Measurements from ENCODE around the gene FNIP2. TPM values are rescaled to one million over a fixed set of nuclear protein-coding genes. Genes with fewer than 3 reads are reported as not detected.
"Not testable (repeated sequence)": the region's sequence is repeated elsewhere in the genome, so short reads cannot be mapped to it uniquely, and the experiment has no call there.

Gene FNIP2
- total RNA-seq, 1 donor from 2014 or later = 24.2 TPM

DNA sequence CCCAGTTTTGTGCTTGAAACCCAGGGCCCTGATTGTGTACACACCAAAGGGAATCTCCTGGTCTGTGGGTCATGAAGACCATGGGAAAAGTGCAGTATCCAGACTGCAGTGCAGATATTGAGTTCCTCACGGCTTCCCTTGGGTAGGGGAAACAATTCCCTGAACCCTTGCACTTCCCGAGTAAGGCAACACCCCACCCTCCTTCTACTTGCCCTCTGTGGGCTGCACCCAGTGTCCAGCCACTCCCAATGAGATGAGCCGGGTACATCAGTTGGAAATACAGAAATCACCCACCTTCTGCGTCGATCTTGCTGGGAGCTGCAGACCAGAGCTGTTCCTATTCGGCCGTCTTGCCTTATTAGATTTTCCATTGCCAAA is 134.2 kb downstream of the FNIP2 start:
- DNase-seq (ENCODE audit: extremely low read depth, low read depth, low spot score) = no peak

DNA sequence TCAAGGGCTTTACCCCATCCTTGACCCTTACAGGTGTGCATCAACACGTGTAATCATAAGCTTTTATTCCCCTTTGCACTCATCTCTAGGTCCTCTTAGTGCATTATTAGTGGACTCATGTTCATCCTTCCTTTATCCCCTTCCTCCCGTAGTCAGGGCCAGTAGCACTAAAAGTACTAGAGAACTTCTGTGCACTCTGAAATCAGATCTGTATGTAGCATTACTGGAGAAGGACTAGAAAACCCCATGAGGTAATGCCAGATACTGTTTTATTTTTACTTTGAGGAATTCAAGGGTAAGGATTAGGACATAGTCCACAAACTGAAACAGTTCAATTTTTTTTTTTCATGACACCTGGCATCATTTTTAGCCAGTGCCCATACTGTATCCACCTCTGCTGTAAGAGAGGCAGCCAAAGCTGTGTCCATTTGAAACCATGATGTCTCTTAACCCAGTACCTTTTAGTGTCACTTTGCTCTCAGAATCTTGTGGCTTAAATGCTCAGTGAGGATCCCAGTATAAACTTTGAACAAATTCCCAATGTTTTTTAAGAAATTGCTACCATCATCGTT is 134.7 kb downstream of the FNIP2 start:
- DNase-seq (ENCODE audit: extremely low read depth, low read depth, low spot score) = no peak

DNA sequence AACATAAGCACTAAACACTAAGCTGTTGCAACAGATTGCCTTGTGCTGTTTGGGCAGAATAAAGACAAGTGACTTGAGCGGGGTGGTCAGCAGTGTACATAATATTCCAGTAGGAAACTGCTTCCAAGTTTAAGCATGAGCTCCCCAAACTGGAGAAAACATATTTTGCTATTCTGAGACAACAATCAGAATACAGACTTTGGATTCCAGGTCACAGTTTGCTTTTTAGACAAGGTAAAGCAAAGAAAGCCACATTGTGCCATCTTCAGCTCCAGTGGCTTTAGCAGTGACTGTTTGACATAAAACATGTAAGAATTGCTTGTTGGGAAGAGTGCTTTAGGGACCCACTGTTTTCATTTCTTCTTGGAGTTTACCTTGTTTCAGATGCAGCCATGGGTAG is 136.0 kb downstream of the FNIP2 start:
- DNase-seq (ENCODE audit: extremely low read depth, low read depth, low spot score) = no peak

- DNase-seq (ENCODE audit: extremely low read depth, low read depth, low spot score) = no peak
Observed at GRCh38 chr4:158906073-158906472, 137.2 kb downstream of the FNIP2 start.

GRCh38 chr4:158912390-158912789 is 143.6 kb downstream of the FNIP2 start:
- DNase-seq (ENCODE audit: extremely low read depth, low read depth, low spot score) = no peak

GRCh38 chr4:158912806-158913205 is 144.0 kb downstream of the FNIP2 start:
- DNase-seq (ENCODE audit: extremely low read depth, low read depth, low spot score) = no peak

DNA sequence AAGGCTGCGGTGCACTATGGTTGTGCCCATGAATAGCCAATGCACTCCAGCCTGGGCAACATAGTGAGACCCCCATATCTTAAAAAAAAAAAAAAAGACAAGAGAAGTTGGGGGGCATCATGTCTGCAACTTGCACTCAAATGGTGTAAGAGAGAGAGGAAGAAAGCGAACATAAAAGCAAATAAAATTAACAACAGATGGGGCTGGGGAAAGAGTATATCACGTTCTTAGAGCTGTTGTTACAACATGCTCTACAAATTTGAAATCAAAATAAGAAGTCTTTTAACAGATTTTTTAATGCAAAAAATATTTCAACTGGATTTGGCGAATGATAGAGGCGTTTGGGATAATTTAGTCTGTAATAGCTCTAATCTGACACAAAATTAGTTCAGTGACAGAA is 144.9 kb downstream of the FNIP2 start:
- DNase-seq (ENCODE audit: extremely low read depth, low read depth, low spot score) = no peak

DNA sequence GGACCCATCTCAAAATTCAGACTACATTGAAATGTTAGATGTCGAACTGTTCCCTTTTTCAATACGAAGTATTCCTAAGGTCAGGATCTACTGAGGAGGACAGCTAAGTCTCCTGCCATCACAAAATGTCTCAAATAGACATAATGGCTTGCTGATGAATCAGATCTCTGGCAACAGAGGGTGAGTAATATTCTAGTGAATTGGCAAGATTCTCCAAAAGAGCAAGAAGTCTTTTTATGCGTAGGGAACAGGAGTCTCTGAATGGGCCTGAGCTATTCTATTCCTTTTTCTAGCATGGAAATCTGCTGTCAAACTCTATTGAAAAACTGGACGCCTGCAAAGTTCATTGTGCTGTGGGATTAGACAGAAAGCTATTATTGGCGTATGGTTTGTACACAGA is 145.4 kb downstream of the FNIP2 start:
- DNase-seq (ENCODE audit: extremely low read depth, low read depth, low spot score) = no peak

DNA sequence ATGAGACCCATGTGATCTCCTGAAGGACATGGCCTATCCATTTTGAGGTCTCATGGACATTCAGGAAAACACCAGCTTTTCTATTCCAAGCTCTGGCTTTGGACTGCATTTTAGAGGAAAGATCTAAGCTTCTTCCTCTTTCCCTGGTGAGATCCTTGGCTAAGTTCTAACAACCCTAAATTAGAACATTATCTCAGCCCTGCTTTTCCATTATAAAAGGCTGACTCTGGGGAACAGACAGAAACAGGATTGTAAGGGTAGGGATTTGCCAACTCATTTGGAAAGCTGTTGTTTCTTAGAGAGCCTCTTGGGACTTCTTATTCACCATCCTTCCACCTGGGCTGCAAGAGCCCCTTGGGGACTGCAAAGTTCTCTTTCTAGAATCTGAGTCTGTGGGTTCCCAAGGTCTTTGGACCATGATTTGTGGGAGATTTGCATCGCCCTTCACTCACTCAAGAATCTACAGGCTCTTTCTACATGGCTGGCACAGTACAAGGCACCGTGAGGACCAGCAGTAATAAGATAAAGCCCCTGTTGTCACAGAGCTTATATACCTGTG is 146.9 kb downstream of the FNIP2 start:
- no peak for DNase-seq (ENCODE audit: extremely low read depth, low read depth, low spot score)

DNA sequence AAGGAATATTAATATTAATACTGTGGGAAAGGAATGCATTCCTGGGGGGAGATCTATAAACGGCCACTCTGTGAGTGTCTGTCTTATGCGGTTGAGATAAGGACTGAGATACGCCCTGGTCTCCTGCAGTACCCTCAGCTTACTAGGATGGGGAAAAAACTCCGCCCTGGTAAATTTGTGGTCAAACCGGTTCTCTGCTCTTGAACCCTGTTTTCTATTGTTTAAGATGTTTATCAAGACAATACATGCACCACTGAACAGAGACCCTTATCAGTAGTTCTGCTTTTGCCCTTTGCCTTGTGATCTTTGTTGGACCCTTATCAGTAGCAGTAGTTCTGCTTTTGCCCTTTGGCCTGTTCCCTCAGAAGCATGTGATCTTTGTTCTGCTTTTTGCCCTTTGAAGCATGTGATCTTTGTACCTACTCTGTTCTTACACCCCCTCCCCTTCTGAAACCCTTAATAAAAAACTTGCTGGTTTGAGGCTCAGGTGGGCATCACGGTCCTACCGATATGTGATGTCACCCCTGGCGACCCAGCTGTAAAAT is 151.7 kb downstream of the FNIP2 start:
- DNase-seq (ENCODE audit: extremely low read depth, low read depth, low spot score) = not testable (repeated sequence)

DNA sequence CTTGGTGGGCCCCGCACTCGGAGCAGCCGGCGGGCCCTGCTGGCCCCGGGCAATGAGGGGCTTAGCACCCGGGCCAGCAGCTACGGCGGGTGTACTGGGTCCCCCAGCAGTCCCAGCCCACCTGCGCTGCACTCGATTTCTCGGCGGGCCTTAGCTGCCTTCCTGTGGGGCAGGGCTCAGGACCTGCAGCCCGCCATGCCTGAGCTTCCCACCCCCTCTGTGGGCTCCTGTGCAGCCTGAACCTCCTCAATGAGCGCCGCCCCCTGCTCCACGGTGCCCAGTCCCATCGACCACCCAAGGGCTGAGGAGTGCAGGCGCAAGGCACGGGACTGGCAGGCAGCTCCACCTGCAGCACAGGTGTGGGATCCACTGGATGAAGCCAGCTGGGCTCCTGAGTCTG is 158.9 kb downstream of the FNIP2 start:
- DNase-seq (ENCODE audit: extremely low read depth, low read depth, low spot score) = not testable (repeated sequence)

DNA sequence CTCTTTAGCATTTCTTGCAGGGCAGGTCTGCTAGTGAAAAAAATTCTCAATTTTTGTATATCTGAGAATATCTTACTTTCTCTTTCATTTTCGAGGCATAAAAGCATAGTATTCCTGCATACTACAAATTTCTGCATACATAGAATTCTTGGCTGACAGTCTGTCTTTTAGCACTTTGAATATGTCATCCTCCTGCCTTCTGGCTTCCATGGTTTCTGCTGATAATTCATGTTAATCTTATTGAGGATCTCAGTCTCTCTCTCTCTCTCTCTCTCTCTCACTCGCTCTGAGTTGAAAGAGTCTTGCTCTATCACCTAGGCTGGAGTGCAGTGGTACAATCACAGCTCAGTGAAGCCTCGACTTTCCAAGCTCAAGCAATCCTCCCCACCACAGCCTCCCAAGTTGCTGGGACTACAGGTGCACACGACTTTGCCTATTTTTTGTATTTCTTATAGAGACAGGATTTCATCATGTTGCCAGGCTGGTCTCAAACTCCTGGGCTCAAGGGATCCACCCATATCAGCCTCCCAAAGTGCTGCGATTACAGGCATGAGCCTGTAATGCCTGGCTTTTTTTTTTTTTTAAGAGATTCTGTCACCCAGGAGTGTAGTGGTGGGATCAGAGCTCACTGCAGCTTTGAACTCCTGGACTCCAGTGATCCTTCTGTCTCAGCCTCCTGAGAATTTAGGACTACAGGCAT is 161.3 kb downstream of the FNIP2 start:
- no peak for DNase-seq (ENCODE audit: extremely low read depth, low read depth, low spot score)

GRCh38 chr4:158930639-158930972 is 161.8 kb downstream of the FNIP2 start:
- DNase-seq (ENCODE audit: extremely low read depth, low read depth, low spot score) = no peak

DNA sequence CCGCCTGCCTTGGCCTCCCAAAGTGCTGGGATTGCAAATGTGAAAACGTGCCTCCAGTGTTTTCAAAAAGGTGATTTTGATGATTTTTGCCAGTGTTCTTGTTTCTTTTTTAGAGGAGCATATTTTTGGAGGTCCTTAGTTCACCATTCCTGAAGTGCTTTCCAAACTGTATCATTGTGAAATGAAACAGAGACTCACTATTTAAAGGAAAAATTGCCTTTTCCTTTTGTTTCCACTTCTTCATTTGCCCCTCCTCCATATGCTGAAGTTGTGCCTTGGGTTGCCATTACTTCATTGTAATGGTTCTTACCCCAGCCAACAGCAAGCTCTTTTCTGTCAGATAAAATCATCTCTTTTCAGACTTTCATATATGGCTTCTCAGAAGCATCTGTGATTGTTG is 164.4 kb downstream of the FNIP2 start:
- no peak for DNase-seq (ENCODE audit: extremely low read depth, low read depth, low spot score)

- no peak for DNase-seq (ENCODE audit: extremely low read depth, low read depth, low spot score)
Observed at GRCh38 chr4:158934996-158935669, 166.3 kb downstream of the FNIP2 start.

GRCh38 chr4:158936238-158936637 is 167.4 kb downstream of the FNIP2 start:
- no peak for DNase-seq (ENCODE audit: extremely low read depth, low read depth, low spot score)

DNA sequence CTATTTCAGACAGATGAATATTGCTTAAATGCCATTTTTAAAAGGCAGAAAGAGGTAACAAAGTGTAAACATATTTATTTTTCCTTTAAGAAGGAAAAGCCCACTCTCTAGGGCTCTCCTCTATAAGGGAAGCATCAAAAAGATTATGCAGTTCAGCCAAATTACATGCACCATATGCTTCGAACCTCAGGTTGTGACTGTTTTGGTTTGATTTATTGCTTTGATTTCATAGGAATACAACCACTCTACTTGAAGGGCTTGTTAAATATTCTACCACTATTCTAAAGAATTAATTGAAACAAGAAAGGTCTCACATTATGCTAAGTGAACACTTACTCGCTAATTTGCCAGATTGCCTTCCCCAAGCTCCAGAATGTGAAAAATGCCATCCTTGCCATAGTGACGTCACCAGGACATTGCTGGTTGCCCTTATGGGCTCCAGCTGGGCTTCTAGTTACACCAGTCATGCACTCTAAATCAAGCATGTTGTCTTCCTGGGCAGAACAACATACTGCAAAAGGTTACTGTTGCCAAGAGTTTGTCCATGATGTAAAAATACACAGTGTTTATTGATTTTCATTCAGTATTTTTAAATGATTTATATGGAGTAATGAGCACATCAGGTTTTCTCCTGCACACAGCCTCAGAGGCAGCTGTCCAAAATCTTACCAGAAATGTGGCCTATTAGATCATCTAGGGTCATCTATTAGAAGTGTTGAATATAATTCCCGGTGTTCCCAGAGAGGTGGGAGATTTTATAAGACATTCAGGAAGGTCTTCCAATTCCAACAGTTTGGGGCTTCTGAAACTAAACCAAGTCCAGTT is 169.6 kb downstream of the FNIP2 start:
- DNase-seq (ENCODE audit: extremely low read depth, low read depth, low spot score) = no peak

DNA sequence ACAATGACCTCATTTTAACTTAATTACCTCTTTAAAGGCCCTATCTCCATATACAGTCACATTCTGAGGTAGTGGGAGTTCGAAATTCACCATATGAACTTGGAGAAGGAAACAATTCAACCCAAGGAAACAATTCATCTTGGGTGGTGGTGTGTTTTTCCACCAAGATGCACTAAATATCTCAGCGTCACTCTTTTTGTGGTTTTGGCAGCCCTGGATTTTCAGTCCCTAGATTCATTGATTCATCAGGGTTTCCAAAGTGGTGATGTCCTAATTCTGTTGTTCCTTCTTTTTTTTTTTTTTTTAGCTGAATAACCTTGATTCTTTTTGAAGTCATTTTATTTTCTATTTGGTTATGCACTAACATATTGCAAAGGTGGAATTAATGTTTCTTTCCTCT is 171.4 kb downstream of the FNIP2 start:
- DNase-seq (ENCODE audit: extremely low read depth, low read depth, low spot score) = no peak

- no peak for DNase-seq (ENCODE audit: extremely low read depth, low read depth, low spot score)
Observed at GRCh38 chr4:158941321-158941720, 172.5 kb downstream of the FNIP2 start.

DNA sequence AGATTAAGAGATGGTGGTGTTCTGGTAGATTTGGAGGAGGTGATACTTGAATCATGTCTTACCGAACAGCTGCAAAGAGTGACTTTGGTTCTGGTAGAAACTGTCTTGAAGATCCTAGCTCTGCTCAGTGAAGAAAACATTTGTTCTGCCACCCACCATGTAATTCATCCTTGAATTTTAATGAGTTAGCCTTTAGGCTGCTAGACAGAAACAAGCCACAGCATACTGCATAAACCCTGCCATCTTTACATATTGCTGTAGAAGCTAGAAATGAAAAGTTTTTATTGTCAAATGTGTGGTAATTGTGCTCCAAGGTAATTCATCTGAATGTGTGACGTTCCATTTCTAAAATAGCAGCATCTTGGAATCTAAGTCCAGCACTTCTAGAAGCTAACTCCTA is 173.1 kb downstream of the FNIP2 start:
- no peak for DNase-seq (ENCODE audit: extremely low read depth, low read depth, low spot score)

GRCh38 chr4:158945529-158946108 is 176.8 kb downstream of the FNIP2 start:
- no peak for DNase-seq (ENCODE audit: extremely low read depth, low read depth, low spot score)

Measured in glomerular endothelial cell (primary cell).